GM18519 (cell line): Measurements from ENCODE around the gene HPCAL1.

ENCODE experiments used
- ATAC-seq: cut with Tn5 transposase; IDR thresholded peaks from one replicate; pipeline ENCODE4 v1.9.1; 2021; ENCODE audit warnings: mild to moderate bottlenecking, moderate library complexity; ENCODE audit not compliant: unreplicated experiment, low FRiP score

The HPCAL1 gene

DNA sequence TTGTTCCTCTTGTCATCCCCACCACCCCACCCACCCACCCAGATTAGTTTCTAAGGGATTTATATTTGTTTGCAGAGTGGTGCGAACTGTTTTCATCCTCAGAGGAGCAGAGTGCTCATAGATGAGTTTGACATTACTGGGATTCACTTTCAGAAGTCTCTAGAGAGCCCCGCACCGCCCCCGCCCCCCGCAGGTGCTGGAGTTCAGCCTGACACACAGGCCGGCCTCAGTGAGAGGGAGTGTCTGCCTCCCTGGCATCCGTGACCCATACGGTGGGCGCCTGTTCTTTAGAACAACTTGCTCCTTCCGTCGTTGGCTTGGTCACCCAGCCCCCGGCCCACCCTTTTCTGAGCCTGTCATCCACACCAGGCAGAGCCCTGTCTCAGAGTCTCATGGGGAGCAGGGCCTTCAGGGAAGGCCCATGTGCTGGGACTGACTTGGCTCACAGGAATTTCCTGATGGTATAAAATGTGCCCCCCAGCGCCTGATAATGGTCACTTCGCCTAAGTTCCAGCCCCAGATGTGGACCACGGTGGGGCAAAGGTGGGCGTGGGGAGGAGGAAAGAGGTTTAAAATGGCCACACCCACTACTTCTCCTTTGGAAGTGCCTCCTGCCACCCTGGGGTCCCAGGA lies 44.3 kb downstream of the HPCAL1 start:
- no peak for ATAC-seq

DNA sequence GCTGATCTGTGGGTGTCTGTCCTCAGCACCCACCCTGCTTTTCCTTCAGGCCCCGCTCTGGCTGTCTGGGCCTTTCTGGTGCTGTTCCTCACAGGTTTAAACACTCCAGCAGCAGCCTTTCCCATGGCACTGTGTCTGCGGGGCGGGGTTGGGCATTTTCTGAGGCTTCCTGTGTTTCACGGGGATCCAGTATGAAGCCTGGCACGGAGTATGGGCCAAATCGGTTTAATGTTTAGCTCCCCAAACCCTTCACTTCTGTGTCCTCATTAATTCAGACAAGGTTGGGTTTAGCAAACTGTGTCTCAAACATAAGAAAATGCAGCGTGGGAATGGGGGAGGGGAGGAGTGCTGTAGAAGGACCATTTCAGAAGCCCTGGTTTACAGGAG lies 44.9 kb downstream of the HPCAL1 start:
- ATAC-seq, result no peak

DNA sequence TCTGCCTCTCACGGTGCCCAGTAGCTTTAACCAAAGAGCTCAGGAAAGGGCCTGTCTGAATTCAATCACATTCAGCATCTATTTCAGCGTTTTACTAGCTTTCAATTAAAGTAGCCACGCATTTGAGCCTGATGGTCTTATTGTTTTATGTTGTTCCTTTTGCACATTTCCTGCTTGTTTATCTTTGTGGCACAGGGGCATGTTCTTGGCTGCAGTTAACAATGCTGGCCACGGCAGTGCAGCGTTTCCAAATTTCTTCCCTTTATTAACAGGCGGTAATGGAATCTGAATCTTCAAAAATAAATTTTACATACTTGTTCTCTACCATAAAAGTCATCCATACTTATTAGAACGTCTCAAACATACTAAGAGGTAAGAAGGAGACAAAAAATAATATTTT lies 46.2 kb downstream of the HPCAL1 start:
- ATAC-seq, result no peak

GRCh38 chr2:10350761-10351160 lies 48.1 kb downstream of the HPCAL1 start:
- no peak for ATAC-seq

DNA sequence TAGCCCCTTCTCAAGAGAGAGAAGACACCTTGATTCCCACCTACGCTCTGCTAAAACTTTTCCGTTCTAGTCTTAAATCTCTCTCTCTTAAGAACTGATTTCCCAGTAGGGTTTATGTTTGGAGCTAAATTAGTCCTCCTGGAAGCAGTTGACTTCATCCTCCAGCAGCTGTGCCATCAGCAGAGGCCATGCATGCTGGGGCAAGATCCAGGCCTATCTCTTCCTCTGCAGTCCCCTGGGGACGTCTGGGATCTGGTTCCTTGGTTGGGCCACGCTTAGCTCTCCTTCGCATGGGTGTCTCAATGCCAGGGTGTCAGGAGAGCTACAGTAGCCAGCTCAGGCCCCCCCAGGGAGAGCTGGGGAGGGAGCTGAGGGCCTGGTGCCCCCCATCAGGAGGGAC lies 49.7 kb downstream of the HPCAL1 start:
- no peak for ATAC-seq

GRCh38 chr2:10352972-10353371 lies 50.3 kb downstream of the HPCAL1 start:
- no peak for ATAC-seq

- ATAC-seq, result no peak
Observed at GRCh38 chr2:10353931-10354330, 51.2 kb downstream of the HPCAL1 start.

DNA sequence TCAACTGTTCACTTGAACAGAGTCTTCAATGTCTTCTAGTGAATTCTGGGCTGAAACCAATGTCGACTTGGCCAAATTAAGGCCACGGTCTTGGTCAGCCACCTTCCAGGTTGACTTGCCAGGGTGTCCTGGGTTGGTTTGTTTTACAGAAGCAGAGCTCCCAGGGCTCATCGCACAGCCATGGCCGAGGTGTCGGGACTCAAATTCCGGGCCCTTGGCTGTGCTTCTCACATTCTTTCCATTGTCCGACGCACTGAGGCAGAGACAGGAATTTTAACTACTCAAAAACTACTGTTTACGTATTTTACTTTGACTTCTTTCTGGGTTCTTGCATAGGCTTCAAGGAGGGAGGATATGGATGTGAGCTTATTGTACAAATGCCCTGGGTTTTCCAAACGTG lies 51.7 kb downstream of the HPCAL1 start:
- no peak for ATAC-seq

DNA sequence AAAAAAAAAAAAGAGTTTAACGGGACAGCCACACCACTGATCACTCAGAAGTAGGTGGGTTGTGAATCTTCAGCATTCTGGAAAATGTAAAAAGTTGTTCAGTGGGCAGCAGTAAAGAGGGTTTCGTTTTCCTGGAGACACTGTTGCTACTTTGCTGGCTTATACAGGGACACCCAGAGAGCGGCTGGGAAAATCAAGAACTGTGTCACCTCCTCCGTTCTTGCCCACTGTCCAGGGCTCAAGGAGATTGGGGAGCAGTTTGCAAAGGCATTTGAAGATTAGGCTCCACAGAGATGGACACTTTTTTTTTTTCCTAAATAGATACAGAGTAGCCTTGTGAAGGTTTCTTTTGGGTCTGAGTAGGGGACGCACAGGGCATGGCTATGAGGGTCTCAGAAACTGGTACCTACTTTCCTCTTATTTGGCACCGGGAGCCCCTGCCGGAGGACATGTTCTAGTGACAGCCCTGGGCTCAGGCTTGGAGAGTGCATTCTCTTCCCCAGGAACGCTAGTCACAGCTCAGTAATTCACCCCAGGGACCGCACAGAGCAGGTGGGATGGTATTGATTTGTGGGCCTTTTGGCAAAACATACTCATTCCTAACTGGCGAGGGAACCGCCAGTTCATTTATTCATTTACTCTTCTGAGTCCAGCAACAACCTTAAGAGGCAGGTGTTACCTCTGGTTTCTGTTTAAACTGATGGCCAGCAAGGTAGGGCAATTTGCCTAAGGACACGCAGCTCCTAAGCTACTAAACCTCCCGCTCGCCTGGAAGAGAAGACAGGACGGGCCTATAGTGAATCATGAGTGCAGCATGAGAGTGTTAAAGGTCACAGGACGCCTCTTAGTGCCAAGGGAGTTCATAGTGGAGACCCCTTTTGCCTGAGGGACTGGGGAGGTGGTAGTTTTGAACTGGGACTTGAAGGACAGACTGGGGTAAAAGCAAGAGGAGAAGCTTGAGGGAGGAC lies 53.1 kb downstream of the HPCAL1 start:
- no peak for ATAC-seq

- no peak for ATAC-seq
Observed at GRCh38 chr2:10356439-10356811, 53.7 kb downstream of the HPCAL1 start.

- no peak for ATAC-seq
Observed at GRCh38 chr2:10357193-10358169, 54.8 kb downstream of the HPCAL1 start.

GRCh38 chr2:10359246-10359645 lies 56.5 kb downstream of the HPCAL1 start:
- no peak for ATAC-seq

GRCh38 chr2:10359731-10360329 lies 57.1 kb downstream of the HPCAL1 start:
- no peak for ATAC-seq

- no peak for ATAC-seq
Observed at GRCh38 chr2:10360460-10360849, 57.8 kb downstream of the HPCAL1 start.

DNA sequence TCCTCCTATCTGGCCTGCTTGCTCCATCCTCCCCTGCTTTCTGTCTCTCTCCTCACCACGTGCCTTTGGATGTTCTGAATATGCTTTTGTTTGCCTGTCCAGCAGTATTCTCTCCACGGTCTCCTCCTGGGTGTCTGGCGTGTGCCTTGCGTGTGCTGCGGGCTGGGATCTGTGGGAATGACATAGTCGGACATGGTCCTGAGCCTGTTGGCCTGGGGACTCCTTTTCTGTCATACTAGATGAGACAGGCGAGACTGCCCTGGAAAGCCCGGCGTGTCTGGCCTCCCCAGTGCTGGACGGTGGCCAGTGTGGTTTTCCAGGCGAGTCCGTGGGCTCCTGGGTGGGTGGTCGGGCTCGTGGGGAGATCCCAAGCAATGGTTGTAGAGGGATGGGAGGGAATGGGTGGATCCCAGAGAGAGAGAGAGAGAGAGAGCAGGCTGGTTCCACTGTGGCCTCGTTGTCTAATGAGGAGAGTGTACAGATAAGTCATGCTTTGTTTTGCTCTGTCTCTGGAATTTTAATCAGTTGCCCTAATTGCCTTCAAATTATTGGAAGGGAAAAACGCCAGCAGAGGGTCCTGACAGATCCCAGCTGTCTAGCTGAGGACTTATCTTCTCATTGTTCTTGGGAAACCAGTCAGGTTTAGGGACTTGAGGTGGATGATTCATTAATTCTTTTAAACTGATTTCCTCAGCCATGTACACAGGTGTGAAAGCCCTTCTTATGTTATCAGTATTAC lies 58.3 kb downstream of the HPCAL1 start:
- no peak for ATAC-seq

- no peak for ATAC-seq
Observed at GRCh38 chr2:10362096-10362897, 59.6 kb downstream of the HPCAL1 start.

DNA sequence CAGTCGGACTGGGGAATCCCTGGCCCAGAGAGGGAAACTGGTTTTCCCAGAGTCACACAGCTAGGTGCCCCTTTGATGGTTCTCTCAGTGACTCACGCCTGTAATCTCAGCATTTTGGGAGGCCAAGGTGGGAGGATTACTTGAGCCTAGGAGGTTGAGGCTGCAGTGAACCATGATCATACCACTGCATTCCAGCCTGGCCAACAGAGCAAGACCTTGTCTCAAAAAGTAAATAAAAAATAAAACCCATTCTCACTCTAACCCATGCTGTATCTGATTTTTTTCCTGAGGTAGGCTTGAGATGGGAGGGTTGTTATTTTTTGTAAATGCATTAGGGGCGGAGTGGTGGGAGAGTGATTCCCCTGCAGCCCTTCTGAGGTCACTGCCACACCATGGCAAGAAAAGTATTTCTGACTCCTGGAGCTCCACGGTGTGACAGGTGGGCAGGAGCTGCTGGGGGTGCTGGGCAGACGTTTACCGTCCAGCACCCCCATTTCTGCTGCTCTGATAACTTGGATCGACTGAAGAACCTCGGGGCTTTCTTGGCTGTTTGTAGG lies 60.3 kb downstream of the HPCAL1 start:
- no peak for ATAC-seq

DNA sequence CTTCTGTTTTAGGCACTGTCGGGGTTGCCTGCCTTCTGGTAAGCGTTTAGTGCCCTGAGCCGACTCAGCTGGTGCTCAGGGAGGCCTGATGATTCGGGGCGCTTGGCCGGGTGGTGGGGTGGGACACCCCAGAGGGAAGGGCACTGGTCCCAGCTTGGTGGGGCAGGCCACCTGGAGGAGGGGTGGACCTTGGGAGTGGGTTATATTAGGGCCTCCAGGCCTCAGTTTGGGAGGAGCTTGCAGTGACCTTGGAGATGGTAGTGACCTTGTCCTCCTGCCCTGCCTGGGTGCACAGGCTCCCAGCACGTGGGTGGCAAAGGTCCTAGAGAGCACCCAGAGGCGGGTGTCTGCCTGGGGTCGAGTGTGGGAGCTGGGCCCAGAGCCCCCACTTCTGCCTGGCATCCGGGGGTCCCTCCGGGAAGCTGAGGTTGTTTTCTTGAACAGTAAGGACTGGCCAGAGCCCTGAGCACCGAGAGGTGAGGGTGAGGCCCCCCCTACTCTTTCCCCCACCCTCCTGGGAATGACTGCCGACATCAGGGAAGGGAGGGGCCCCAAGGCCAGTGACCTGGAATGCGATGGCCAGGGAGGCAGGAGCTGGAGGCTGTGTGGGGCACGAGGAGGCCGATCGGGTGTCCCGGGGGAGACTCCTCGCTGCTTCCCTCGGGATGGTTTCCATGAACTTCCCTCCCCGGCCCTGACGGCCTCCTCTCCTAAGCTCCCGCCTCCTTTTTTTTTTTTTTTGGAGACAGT lies 61.3 kb downstream of the HPCAL1 start:
- no peak for ATAC-seq
